ENCODE measurements around the gene ATP8B4. TPM values are rescaled to one million over a fixed set of nuclear protein-coding genes. Genes with fewer than 3 reads are reported as not detected.

The ATP8B4 gene
- total and polyA plus RNA-seq, 8 donors, result 2.1 to 8.1 (median 2.9) TPM

GRCh38 chr15:50066202-50066601 is 52.8 kb downstream of the ATP8B4 start:
- no peak overlapping the region for H3K4me3 ChIP-seq
- H3K27me3 ChIP-seq, result no peaks in the 10 kb centered on the region
- ATAC-seq (peak; percentile 44), DNase-seq (peak in 1 of 4 donors; percentile 23)
- H3K9me3 ChIP-seq, result no peaks in the 10 kb centered on the region
- TF ChIP-seq CTCF (IDR thresholded peaks at IDR 0.05), result no peak
- H3K36me3 ChIP-seq, result no peaks in the 10 kb centered on the region
- H3K4me1 ChIP-seq, result peaks cover 0 to 13% of the 10 kb centered on the region in 2 donors
- peak overlapping the region in 1 of 2 donors; percentile 74 for H3K27ac ChIP-seq
- intact Hi-C loops (cut with DNase I), result no loop called here

GRCh38 chr15:50065279-50065678 is 53.8 kb downstream of the ATP8B4 start:
- intact Hi-C loops (cut with DNase I), result no loop called here
- Histone ChIP-seq H3K27me3 (no peaks in the 10 kb centered on the region), H3K36me3 (no peaks in the 10 kb centered on the region), H3K9me3 (no peaks in the 10 kb centered on the region), H3K4me3 (no peak overlapping the region), H3K27ac (peak overlapping the region in 1 of 2 donors; percentile 74), H3K4me1 (peaks cover 0 to 13% of the 10 kb centered on the region in 2 donors)
- DNase-seq (no peak), ATAC-seq (no peak)
- TF ChIP-seq CTCF (IDR thresholded peaks at IDR 0.05), result no peak

GRCh38 chr15:50064673-50065072 is 54.4 kb downstream of the ATP8B4 start:
- peaks cover 0 to 19% of the 10 kb centered on the region in 2 donors for H3K4me1 ChIP-seq
- intact Hi-C loops (cut with DNase I), result no loop called here
- peak overlapping the region in 1 of 2 donors; percentile 74 for H3K27ac ChIP-seq
- DNase-seq, result no peak
- TF ChIP-seq CTCF (IDR thresholded peaks at IDR 0.05), result no peak
- no peaks in the 10 kb centered on the region for H3K36me3 ChIP-seq
- no peaks in the 10 kb centered on the region for H3K27me3 ChIP-seq
- no peaks in the 10 kb centered on the region for H3K9me3 ChIP-seq
- H3K4me3 ChIP-seq, result no peak overlapping the region
- ATAC-seq, result peak; percentile 36

GRCh38 chr15:50063226-50063625 is 55.8 kb downstream of the ATP8B4 start:
- H3K4me1 ChIP-seq, result peaks cover 0 to 24% of the 10 kb centered on the region in 2 donors
- no peak for TF ChIP-seq CTCF (IDR thresholded peaks at IDR 0.05)
- H3K4me3 ChIP-seq, result no peak overlapping the region
- ATAC-seq, result no peak
- no peaks in the 10 kb centered on the region for H3K9me3 ChIP-seq
- DNase-seq, result no peak
- intact Hi-C loops (cut with DNase I), result no loop called here
- H3K36me3 ChIP-seq, result no peaks in the 10 kb centered on the region
- no peaks in the 10 kb centered on the region for H3K27me3 ChIP-seq
- no peak overlapping the region for H3K27ac ChIP-seq

GRCh38 chr15:50061503-50061902 is 57.5 kb downstream of the ATP8B4 start:
- peaks cover 0 to 27% of the 10 kb centered on the region in 2 donors for H3K4me1 ChIP-seq
- ATAC-seq, result no peak
- intact Hi-C loops (cut with DNase I), result no loop called here
- TF ChIP-seq CTCF (IDR thresholded peaks at IDR 0.05), result no peak
- no peaks in the 10 kb centered on the region for H3K27me3 ChIP-seq
- no peak for DNase-seq
- H3K9me3 ChIP-seq, result no peaks in the 10 kb centered on the region
- no peak overlapping the region for H3K27ac ChIP-seq
- H3K36me3 ChIP-seq, result no peaks in the 10 kb centered on the region
- no peak overlapping the region for H3K4me3 ChIP-seq

Data from left lung (tissue), 10 donors.